ENCODE measurements around the gene ARPC1B.

DNA sequence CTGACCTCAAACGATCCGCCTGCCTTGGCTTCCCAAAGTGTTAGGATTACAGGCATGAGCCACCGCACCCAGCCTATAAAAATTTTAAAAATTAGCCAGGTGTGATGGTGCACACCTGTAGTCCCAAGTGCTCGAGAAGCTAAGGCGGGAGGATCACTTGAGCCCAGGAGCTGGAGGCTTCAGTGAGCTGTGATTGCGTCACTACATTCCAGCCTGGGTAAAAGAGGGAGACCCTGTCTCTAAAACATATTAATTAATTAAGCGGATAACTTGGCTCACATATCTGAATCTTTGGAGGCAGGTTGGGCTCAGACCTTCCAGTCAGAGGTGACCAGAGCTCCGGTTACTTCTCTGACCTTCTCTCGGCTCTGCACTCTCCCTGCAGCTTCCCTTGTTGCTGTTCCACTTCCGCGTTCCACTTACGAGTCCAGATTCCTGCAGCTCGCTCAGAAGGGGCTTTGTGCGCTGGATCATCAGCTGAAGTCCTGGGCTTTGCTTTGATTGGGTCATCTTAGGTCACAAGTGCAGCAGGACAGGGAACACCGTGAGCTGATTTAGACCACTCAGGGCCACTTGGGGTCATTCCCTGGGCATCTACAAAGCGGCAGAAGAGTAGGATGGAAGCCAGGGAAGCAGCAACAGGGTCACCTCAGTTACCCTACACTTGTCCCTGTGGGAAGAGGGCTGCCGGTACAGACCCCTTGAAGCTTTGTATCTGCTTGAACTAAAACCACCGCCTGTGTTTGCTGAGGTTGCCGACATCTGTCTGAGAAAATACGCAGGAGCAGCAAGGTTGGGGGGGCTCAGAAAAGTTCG is 2.0 kb upstream of the ARPC1B start:
- TF ChIP-seq, protein P1, sequence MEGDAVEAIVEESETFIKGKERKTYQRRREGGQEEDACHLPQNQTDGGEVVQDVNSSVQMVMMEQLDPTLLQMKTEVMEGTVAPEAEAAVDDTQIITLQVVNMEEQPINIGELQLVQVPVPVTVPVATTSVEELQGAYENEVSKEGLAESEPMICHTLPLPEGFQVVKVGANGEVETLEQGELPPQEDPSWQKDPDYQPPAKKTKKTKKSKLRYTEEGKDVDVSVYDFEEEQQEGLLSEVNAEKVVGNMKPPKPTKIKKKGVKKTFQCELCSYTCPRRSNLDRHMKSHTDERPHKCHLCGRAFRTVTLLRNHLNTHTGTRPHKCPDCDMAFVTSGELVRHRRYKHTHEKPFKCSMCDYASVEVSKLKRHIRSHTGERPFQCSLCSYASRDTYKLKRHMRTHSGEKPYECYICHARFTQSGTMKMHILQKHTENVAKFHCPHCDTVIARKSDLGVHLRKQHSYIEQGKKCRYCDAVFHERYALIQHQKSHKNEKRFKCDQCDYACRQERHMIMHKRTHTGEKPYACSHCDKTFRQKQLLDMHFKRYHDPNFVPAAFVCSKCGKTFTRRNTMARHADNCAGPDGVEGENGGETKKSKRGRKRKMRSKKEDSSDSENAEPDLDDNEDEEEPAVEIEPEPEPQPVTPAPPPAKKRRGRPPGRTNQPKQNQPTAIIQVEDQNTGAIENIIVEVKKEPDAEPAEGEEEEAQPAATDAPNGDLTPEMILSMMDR (conservative IDR thresholded peaks at IDR 0.05 in 1 of 2, IDR thresholded peaks at IDR 0.05 in 1 of 2; ENCODE audit: low read depth in 1 of 2, low read length in 2 of 2) = no peak
- TF ChIP-seq EZH2 (IDR thresholded peaks at IDR 0.05; ENCODE audit: low read length, missing control alignments) = no peak

All from fibroblast of lung (primary cell).